HG03378 (cell line): ENCODE results near the gene ANO7.

Experiments
- ATAC-seq: cut with Tn5 transposase; IDR thresholded peaks from one replicate; pipeline ENCODE4 v1.9.1; 2021; ENCODE audit warnings: mild to moderate bottlenecking, moderate library complexity; ENCODE audit not compliant: unreplicated experiment

The ANO7 gene

DNA sequence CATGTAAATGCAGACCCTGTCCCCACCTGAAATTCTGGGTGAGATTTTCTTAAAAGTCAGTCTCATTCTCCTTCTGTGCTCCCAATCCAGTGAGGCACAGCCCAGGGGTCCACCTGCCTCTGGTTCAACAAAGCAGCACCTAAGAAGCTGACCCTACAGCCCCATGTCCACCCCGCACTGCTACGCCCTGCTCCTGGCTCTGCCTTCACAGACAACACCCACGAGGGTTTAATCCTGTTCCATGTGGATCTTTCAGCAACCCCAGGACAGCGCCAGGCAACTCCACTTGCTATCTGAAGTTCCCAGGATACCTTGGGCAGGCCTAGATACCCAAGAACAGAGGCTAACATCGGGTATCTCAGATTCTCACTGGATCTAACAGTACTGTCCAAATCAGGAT, 82.1 kb downstream of the ANO7 start:
- ATAC-seq: no peak

DNA sequence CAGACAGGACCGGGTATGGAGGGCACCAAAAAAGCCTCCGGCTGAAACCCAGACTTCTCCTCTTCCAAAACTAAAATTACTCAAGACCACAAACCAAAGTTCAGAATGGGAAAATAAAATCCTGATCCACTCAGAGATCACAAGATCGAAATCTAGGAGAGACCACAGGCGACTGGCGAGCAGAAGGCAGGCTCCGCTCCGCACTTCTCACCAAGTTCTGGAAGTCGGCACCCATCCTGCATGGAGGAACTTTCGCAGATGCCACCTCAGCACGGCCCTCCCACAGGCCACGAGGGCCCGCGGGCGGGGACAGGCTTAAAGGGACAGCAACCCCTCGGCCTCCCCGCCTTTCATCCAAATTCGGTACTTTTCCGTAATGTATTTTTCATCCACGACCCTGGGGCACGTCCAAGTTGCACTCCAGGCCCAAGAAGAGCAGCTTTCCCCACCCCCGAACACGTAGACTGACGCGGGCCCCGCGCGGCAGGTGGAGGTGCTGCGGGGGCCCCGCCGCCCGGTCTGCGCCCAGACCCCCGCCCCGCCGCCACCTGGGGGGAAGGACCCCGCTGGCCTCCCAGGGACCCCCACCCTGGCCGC, 83.3 kb downstream of the ANO7 start:
- ATAC-seq: no peak

DNA sequence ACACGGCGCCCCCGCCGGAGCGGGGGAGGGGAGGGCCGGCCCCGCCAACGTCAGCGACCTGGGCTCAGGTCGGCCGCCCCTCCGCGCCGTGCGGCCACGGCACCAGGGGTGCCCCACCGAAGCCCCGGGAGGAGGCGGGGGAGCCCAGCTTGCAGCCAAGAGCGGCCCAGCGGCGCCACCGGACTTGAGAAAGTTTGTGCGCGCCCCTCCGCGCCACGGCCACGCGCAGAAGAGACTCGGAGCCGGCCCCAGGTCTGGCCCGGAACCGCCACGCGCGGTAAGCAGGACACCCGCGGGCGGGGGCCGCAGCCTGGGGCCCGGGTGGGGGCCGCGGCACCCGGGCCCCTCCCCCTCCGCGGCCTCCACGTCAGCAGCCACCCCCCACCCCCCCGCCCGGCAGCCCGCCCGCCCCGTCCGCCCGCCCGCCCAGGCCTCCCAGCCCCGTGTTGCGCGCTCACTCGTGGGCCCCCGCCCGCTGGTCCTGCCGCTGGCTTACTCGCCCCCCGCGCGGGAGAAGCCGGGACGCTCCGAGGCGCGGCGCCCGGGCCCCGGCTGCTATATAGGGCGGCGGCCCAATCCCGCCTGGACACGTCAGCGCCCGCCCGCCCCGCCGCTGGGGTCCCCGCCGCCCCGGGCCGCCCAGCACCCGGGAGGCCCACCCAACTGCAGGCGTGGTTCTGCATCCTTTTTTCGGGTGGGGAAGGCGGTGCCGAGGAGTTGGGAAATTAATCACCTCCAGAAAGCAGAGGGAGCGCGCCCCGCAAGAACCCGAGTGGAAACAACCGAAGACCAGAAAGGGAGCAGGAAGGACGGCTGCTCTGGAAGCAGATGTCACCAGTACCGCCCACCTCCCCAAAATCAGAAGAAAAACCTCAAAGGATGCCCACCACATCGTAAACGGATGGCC, 84.1 kb downstream of the ANO7 start:
- no peak for ATAC-seq

DNA sequence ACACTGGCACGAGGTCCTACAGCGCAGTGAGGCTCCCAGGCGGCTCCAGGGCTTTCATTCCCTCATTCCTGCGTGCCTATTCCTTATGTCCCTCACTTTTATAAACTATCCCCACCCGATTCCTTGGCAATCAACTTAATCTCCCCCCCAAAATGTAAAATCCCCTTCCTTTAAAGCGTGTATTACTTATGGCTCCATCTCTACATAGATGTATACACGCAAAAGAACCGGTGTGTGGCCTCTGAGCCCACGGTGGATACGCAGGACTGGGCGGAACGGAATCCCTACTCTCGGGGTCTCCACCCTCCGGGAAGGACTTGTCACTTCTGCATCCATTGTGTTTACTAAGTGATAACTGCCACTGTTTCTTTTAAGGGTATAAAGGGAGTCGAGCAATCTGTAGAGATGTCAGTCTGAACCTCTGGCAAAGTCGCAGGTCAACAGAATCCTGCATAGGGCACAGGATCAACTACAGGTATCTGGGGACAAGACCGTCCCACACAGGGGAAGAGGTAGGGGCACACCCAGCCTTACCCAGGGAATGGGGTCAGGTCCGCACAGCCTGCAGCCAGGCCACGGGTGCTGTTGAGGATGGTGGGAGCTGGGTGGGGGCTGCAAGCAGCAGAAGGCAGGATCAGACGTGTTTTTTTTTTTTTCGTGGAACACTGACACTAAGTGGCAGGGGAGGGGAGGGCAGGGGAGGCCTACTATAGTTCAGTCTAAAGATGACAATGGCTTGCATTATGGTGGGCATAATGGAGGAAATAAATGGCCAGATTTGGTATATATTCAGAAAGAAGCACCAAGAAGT, 84.9 kb downstream of the ANO7 start:
- ATAC-seq: no peak

DNA sequence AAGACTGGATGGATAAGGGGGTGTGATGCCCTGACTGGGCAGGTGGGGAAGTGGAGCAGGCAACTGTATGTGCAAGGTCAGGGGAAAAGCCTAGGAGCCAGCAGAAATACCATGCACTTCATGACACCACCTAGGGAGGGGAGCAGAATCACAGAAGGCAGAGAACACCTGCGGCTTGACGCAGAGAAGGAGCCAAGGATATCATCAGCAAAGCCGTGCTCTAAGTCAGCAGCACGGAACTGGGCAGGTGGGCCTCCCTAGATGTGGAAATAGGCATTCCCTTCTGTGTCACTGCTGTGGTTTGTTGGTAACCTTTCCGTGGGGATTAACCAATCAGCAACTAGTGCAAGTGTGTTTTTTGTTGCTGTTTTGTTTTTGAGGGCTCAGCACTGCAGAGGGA, 85.7 kb downstream of the ANO7 start:
- ATAC-seq: no peak
